TTC549 (cell line): ENCODE measurements around the gene LRRC8D.
"Not testable (repeated sequence)": the region's sequence is repeated elsewhere in the genome, so short reads cannot be mapped to it uniquely, and the experiment has no call there.

Experiments used
- FAIRE-seq: peaks from 2 replicates; lab custom pipeline; 2012; peaks lifted over from hg19 to GRCh38; lab: Jason Lieb, UNC

Gene LRRC8D

DNA sequence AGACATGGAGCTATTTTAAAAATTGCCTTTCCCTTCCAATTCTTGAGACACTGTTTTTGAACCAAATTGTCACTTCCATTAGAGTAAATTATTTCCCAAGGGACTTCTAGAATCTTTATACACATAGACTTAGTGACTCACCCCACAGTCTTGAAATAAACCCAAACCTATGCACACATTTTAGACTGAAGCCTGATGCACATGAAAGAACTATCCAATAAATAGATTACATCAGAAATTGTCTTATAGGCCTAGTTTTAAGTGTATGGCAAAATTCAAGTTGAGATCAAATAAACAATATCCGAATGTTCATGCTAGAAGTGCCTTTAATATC, 141.9 kb downstream of the LRRC8D start:
- FAIRE-seq: no peak

DNA sequence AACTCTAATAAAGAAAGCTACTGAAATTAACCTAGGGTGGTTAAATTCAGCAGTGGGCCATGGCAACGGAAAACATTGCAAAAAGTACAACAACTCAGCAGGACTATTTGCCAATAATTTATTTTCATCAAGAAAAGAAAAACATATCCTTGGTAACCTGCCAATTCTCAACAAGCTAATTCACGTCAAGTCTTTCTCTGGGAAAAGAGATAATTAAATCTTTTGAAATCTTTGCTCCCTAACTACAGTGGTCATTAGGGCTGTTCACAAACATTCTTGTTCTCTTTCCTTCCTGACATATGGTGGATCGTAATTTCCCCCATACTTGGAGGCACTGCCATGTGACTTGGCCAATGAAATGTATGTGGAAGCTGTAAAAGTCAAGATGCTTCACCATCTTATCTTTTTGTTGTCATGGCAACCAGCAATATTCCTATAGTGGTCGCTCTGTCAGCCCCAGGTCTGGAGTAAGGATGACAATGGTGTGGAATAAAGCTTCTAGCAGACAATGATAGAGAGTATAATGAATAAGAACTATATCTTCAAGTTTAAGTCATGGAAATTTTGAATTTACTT, 144.4 kb downstream of the LRRC8D start:
- no peak for FAIRE-seq

DNA sequence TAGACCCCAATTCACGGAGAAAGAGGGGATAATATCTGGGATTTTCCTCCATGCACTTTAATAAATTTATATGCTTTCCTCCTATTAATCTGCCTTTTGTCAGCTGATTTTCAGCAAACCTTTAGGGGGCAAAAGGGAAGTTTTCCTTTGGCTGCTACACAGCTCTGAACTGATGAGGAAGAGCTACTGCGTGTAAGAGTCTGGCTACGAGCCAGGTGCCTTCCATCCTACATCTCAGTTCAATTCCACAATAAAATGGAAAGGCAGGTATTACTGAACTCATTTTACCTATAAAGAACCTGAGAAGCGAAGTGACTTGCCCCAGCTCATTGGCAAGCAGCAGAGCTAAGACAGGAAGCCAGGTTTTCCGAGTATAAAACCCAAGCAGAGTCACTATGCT, 145.8 kb downstream of the LRRC8D start:
- no peak for FAIRE-seq

DNA sequence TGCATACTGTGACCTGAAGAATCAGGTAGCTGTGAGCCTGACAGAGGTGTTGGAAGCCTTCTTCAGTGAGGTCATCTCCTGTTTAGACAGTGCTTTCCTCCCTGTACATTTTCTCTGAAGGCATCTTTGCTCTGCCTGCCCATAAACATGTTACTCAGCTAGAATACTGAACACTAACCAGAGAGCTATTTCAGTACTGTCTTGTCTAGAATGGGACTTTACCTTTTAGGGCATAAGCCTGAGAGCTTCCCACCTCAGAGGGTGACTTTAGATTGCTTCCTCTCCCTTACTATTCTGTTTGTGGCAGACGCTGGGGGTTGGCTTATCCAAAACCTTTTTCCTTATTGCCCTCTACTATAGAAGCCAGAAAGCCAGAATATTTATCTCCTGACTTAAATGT, 150.8 kb downstream of the LRRC8D start:
- FAIRE-seq: no peak

DNA sequence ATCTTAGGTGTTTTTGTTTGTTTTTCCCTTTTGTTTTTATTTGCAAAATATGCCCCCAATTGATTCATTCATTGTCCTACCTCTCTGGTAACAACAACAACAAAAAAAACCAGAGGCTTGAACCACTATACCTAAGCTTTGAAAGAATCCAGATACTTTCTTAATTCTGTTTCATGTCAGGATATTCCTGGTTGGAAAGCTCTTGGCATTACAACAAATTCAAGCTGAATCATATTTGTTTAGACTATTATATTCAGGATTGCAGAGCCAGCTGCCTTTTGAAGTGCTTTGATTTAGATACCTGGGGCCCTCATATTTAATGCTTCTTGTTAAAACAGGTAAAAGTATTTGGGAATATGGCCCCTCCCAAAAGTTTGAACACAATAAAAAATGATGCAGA, 151.2 kb downstream of the LRRC8D start:
- FAIRE-seq: no peak

DNA sequence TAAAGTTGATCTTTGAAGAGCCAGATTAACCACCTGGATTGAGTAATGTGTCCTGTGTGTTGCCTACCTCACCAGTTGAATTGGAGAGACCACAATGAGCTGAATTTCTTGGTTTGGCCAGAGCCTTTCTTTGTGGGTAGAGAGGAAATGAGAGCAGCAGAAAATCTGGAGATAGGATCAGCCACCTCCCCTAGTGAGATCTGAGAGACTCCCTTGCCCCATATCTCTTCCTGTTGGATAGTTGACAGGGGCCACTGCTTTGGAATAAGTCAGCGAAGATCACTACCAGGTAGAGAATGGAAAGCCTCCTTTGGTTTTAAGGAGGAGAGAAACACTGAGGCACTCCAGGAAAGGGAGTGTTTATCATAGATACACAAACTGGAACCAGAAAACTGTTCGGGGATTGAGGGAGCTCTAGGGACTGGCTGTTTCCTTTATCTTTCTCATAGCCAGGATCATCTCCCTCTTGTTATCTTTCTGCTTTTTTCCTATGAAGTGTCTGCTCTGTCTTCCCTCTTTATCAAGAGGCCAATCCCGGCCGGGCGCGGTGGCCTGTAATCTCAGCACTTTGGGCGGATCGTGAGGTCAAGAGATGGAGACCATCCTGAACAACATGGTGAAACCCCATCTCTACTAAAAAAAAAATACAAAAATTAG, 152.8 kb downstream of the LRRC8D start:
- no peak for FAIRE-seq

DNA sequence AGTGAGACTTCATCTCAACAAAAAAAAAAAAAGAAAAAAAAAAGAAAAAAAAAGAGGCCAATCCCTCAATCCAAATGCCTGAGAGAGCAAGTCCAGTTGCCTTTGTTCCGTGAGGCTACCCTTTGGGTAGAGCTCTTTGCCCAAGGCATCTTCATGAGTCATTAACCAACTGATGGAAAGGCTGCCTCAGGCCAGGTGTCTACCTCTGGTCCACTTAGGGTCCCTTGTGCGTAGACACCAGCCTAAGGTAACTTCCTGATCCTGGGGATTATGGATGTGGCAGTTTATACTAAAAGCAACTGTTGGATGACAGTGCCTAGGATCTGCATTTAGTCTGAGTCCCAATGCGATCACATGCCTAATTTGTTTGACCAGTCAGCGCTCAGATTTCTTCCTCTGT, 153.4 kb downstream of the LRRC8D start:
- FAIRE-seq: no peak

DNA sequence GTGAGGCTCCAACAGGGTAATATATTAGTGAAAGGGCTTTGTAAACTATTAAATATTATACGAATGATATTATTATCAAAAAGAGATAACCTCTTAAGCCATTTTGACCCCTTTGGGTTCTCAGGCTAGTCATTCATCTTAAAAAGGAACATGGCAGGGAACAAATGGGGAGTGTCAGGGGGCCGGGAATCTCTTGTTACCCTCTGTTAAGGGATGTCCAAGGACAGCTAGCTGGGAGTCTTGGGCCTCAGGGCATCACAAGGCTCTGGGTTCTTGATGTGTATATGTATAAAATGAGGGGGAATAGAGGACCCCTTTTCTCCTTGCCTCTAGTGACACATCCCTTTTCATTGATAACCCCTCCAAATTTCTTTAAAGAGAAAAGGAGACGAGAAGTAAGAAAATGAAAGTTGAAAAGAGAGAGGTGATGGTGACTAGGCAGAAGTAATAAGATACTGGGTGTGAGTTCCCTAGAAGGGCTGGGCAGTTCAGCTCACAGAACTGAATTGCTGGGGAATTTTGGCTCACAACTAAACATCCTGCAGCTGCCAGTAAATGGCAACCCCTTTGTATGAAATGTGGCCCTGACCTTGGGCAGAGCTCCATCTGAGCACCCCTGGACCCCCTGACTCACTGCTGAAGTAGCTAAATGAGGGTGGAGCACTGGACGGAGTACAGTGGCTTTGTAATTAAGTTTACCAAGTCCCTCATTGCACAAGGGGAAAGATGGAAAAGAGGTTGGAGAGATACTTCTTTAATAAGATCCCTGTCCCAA, 154.1 kb downstream of the LRRC8D start:
- no peak for FAIRE-seq

DNA sequence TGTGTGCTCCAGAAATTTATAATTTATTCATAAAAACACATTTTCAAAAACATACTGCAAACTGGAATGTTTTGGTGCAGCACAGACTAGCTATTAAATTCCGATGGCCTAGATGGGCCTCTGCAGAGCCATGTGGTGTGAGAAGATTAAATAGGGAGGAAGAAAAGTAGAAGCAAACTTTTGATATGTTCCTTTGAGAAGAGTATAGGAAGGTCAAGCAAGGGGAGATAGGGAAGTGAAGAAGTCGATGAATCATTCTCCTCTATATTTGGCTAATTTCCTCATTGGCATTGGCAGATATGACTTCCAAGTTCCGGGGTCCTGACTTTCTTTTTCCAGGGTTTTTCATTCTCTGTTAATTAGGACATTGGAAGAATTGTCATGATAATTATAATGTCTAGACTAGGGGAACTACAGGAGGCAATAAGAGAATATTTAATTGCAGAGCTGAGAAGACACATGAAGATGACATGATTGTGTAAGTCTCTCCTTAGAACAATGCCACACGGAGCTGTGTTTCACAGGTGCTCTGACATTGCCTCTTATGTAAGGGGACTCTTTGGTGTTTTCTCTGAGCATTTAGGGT, 154.8 kb downstream of the LRRC8D start:
- no peak for FAIRE-seq

DNA sequence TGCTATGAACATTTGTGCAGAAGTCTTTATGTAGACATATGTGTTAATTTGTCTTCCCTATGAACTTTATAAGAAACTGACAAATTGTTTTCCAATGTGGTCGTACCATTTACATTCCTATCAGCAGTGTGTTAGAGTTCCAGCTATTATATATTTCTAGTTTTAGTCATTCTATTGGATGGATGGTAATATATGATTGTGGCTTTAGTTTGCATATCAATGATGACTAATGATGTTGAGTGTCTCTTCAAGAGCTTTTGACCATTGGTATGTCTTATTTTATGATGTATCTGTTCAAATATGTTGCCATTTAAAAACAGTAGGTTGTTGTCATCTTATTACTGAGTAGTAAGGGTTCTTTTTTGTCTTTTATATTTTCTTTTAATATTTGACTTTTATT, 157.9 kb downstream of the LRRC8D start:
- FAIRE-seq: no peak

DNA sequence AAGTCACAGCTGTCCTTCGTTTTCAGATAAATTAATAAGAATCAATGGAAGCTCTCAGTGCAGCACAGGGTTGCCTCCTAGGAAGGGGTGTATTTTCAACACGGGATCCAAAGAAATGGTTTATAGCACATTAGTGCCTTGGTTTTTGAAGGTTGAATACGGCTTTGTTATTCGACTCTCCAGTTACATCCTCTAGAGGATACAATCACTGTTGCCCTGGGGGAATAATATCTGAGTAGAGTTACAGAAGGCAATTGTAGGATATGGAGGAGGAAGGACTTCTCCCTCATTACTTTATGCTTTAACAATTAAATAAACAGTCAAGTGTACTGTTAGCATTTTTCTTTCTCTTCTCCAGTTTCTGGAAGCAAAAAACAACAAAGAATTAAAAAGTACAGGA, 159.8 kb downstream of the LRRC8D start:
- FAIRE-seq: no peak

DNA sequence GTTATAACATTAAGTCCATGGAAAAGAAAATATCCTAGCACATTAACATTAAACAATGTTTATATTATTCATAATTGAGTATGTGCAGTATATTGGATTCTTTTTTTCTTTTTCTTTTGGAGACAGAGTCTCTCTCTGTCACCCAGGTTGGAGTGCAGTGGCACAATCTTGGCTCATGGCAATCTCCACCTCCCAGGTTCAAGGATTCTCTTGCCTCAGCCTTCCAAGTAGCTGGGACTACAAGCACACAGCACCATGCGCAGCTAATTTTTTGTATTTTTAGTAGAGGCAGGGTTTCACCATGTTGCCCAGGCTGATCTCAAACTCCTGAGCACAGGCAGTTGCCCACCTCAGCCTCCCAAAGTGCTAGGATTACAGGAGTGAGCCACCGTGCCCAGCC, 162.0 kb downstream of the LRRC8D start:
- FAIRE-seq: not testable (repeated sequence)

DNA sequence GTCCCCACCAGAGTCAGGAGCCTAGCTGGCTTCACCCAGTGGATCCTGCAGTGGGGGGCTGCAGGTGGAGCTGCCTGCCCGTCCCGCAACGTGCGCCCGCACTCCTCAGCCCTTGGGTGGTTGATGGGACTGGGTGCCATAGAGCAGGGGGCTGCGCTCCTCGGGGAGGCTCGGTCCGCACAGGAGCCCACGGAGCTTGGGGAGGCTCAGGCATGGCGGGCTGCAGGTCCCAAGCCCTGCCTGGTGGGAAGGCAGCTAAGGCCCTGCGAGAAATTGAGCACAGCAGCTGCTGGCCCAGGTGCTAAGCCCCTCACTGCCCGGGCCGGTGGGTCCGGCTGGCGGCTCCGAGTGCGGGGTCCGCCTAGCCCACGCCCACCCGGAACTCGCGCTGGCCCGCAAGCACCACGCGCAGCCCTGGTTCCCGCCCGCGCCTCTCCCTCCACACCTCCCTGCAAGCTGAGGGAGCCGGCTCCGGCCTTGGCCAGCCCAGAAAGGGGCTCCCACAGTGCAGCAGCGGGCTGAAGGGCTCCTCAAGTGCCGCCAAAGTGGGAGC, 163.8 kb downstream of the LRRC8D start:
- FAIRE-seq: not testable (repeated sequence)

DNA sequence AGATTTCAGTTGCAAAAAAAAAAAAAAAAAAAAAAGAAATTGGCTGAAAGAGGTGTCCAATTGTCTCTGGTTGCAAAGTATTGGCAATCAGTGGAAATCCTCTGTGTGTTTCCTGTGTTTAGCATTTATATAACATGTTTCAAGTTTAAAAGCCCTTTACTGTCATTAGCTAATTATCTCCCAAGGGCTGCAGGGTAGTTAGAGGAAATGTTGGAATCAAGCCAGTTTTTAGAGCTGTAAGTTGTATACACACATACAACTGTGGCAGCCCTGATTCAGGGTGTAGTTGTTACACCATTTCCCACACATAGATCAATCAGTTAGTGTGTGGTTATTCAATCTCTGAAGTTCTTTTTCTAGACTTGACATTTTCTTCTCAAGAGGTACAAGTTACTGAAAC, 165.2 kb downstream of the LRRC8D start:
- FAIRE-seq: no peak
